HepG2 (cell line): ENCODE measurements around the gene SIRT1. TPM values are rescaled to one million over a fixed set of nuclear protein-coding genes. Genes with fewer than 3 reads are reported as not detected.

ENCODE experiments used
- HMGXB4 ChIP-seq, 2 experiments: sonication (generic) in 1 of 2; formaldehyde crosslinking in 1 of 2; IDR thresholded peaks; 2 replicates each; pipeline versions ENCODE4 v1.4.0 to v1.6.1; 2018 to 2020; ENCODE audit warnings: missing genetic modification reagents in 2 of 2, borderline replicate concordance in 1 of 2, low read depth in 1 of 2, mild to moderate bottlenecking in 1 of 2, missing biosample characterization in 1 of 2
- KMT2B ChIP-seq: IDR thresholded peaks from 2 replicates; pipeline ENCODE4 v1.6.1; 2016; ENCODE audit warnings: missing genetic modification reagents, missing compliant biosample characterization
- PAX8 ChIP-seq: sonication (generic); formaldehyde crosslinking; IDR thresholded peaks from 2 replicates; pipeline ENCODE4 v1.8.0; 2022; ENCODE audit warnings: mild to moderate bottlenecking, missing genetic modification reagents, borderline replicate concordance
- POLR2A ChIP-seq, 2 experiments: IDR thresholded peaks; 2 replicates each; pipeline ENCODE4 v1.6.1; 2011; ENCODE audit warnings: low read depth in 2 of 2, low read length in 2 of 2, mild to moderate bottlenecking in 1 of 2, moderate library complexity in 1 of 2; ENCODE audit not compliant: insufficient read depth in 1 of 2
- SAFB2 ChIP-seq: sonication (generic); formaldehyde crosslinking; IDR thresholded peaks from 2 replicates; pipeline ENCODE4 v1.5.1; 2020; ENCODE audit warnings: missing genetic modification reagents, low read depth, mild to moderate bottlenecking, borderline replicate concordance
- TP53 ChIP-seq: sonication (generic); formaldehyde crosslinking; conservative IDR thresholded peaks from 2 replicates; pipeline ENCODE4 v1.4.0; 2020; ENCODE audit warnings: missing genetic modification reagents
- WIZ ChIP-seq: sonication (generic); formaldehyde crosslinking; IDR thresholded peaks from 2 replicates; pipeline ENCODE4 v1.5.1; 2020; ENCODE audit warnings: mild to moderate bottlenecking, missing genetic modification reagents
- ZFP91 ChIP-seq: sonication (generic); formaldehyde crosslinking; IDR thresholded peaks from 2 replicates; pipeline ENCODE4 v1.9.0; 2022; ENCODE audit warnings: missing genetic modification reagents, mild to moderate bottlenecking, borderline replicate concordance
- ZNF513 ChIP-seq: sonication (generic); formaldehyde crosslinking; conservative IDR thresholded peaks from 2 replicates; pipeline ENCODE4 v1.5.0; 2020; ENCODE audit warnings: missing genetic modification reagents
- ZNF598 ChIP-seq: sonication (generic); formaldehyde crosslinking; IDR thresholded peaks from 2 replicates; pipeline ENCODE4 v1.5.1; 2020; ENCODE audit warnings: mild to moderate bottlenecking, missing genetic modification reagents, borderline replicate concordance
- ZNF660 ChIP-seq: sonication (generic); formaldehyde crosslinking; IDR thresholded peaks from 2 replicates; pipeline ENCODE4 v1.5.1; 2020; ENCODE audit warnings: mild to moderate bottlenecking, low read depth, missing genetic modification reagents, borderline replicate concordance
- ZNF670 ChIP-seq: sonication (generic); formaldehyde crosslinking; IDR thresholded peaks from 2 replicates; pipeline ENCODE4 v1.8.0; 2022; ENCODE audit warnings: mild to moderate bottlenecking, missing genetic modification reagents, borderline replicate concordance
- ZNF780A ChIP-seq: sonication (generic); formaldehyde crosslinking; IDR thresholded peaks from 2 replicates; pipeline ENCODE4 v1.8.0; 2022; ENCODE audit warnings: mild to moderate bottlenecking, missing genetic modification reagents, moderate library complexity
- polyA plus RNA-seq, 8 experiments: library from polyadenylated mRNA; depleted of rRNA in 3 of 8; stranded (reverse) in 7 of 8; unstranded in 1 of 8; fragments of >200 nt; fragmentation: Illumina TruSeq in 4 of 8; extraction: Trizol in 4 of 8; gene quantifications; 2 replicates each; pipeline versions ENCODE4 v1.2.1 to v1.2.3, GENCODE V29; 2011 to 2016; ENCODE audit warnings: low read depth in 4 of 8, missing spikeins in 1 of 8, mixed read lengths in 1 of 8; ENCODE audit not compliant: insufficient read depth in 1 of 8
- total RNA-seq, 5 experiments: library from RNA; depleted of rRNA; stranded (reverse); fragments of >200 nt; fragmentation: Illumina TruSeq; extraction: Trizol; gene quantifications; 2 replicates each; pipeline ENCODE4 v1.2.3, GENCODE V29; 2016; ENCODE audit warnings: low read depth in 1 of 5
- TF ChIP-seq, protein P1 (sequence below): sonication (generic); formaldehyde crosslinking; IDR thresholded peaks from 2 replicates; pipeline ENCODE4 v1.4.0; 2020; ENCODE audit warnings: missing genetic modification reagents
- TF ChIP-seq, protein P2 (sequence below): fragments of 450-650 bp; IDR thresholded peaks from 2 replicates; pipeline ENCODE4 v1.6.1; 2016
- TF ChIP-seq, protein P3 (sequence below): sonication (generic); formaldehyde crosslinking; IDR thresholded peaks from 2 replicates; pipeline ENCODE4 v1.5.1; 2020; ENCODE audit warnings: mild to moderate bottlenecking, missing genetic modification reagents, moderate library complexity

The SIRT1 gene
- total and polyA plus RNA-seq, 2 of the 13 experiments (the other 11 are each of a cell fraction or from before 2014, with no cell fraction given) = 9.4 to 10.2 TPM

DNA sequence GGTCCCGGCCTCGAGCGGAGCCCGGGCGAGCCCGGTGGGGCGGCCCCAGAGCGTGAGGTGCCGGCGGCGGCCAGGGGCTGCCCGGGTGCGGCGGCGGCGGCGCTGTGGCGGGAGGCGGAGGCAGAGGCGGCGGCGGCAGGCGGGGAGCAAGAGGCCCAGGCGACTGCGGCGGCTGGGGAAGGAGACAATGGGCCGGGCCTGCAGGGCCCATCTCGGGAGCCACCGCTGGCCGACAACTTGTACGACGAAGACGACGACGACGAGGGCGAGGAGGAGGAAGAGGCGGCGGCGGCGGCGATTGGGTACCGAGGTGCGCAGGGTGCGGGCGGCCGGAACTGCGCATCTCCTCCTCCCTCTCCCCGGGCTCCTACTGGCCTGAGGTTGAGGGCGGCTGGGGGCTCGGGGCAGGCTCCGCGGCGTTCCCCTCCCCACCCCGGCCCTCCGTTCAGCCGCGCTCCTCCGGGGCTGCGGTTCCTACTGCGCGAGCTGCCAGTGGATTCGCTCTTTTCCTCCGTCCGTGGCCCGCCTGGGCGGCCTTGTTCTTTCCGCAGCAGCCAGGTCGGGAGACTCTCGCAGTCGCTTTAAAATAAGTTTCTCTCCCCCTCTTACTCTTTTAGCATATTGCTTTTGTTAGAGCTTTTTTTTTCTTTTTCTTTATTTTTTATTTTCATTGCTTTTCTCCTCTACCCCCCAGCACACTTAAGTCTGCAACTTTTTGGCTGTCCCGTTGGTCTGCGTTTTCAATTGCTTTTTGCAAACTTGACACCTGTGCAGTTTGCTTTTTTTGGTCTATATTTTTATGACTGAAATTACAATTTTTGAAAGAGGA lies 600 bp downstream of the SIRT1 start (continued):
- TF ChIP-seq, protein P1, sequence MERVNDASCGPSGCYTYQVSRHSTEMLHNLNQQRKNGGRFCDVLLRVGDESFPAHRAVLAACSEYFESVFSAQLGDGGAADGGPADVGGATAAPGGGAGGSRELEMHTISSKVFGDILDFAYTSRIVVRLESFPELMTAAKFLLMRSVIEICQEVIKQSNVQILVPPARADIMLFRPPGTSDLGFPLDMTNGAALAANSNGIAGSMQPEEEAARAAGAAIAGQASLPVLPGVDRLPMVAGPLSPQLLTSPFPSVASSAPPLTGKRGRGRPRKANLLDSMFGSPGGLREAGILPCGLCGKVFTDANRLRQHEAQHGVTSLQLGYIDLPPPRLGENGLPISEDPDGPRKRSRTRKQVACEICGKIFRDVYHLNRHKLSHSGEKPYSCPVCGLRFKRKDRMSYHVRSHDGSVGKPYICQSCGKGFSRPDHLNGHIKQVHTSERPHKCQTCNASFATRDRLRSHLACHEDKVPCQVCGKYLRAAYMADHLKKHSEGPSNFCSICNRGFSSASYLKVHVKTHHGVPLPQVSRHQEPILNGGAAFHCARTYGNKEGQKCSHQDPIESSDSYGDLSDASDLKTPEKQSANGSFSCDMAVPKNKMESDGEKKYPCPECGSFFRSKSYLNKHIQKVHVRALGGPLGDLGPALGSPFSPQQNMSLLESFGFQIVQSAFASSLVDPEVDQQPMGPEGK (CRISPR knock-in tag) = peak; percentile 88
- no peak for TF ChIP-seq ZNF660 (CRISPR knock-in tag)
- TF ChIP-seq ZNF780A = no peak
- no peak for TF ChIP-seq ZNF513 (CRISPR knock-in tag)
- 0 out of 2 replicates have a peak, but pooled peaks have one; percentile 8 for TF ChIP-seq ZNF670 (CRISPR knock-in tag)
- TF ChIP-seq KMT2B (CRISPR knock-in tag) = peak; percentile 41; the same call in 1 of the 2 replicates
- TF ChIP-seq ZNF598 (CRISPR knock-in tag) = no peak
- TF ChIP-seq, protein P2, sequence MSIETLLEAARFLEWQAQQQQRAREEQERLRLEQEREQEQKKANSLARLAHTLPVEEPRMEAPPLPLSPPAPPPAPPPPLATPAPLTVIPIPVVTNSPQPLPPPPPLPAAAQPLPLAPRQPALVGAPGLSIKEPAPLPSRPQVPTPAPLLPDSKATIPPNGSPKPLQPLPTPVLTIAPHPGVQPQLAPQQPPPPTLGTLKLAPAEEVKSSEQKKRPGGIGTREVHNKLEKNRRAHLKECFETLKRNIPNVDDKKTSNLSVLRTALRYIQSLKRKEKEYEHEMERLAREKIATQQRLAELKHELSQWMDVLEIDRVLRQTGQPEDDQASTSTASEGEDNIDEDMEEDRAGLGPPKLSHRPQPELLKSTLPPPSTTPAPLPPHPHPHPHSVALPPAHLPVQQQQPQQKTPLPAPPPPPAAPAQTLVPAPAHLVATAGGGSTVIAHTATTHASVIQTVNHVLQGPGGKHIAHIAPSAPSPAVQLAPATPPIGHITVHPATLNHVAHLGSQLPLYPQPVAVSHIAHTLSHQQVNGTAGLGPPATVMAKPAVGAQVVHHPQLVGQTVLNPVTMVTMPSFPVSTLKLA = no peak
- TF ChIP-seq POLR2A (IDR thresholded peaks at IDR 0.05; ENCODE audit: insufficient read depth in 1 of 2, low read depth in 2 of 2, low read length in 2 of 2) = no peak; a peak in 1 of 4 replicates
- no peak for TF ChIP-seq PAX8 (CRISPR knock-in tag)
- TF ChIP-seq WIZ (CRISPR knock-in tag) = no peak
- no peak for TF ChIP-seq SAFB2 (CRISPR knock-in tag)
- peak in 1 of 2 experiments; percentile 29; a peak in 1 of 4 replicates for TF ChIP-seq HMGXB4 (CRISPR knock-in tag; IDR thresholded peaks at IDR 0.05; ENCODE audit: borderline replicate concordance in 1 of 2, low read depth in 1 of 2)
- TF ChIP-seq, protein P3, sequence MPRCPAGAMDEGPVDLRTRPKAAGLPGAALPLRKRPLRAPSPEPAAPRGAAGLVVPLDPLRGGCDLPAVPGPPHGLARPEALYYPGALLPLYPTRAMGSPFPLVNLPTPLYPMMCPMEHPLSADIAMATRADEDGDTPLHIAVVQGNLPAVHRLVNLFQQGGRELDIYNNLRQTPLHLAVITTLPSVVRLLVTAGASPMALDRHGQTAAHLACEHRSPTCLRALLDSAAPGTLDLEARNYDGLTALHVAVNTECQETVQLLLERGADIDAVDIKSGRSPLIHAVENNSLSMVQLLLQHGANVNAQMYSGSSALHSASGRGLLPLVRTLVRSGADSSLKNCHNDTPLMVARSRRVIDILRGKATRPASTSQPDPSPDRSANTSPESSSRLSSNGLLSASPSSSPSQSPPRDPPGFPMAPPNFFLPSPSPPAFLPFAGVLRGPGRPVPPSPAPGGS (CRISPR knock-in tag) = no peak
- TF ChIP-seq ZFP91 (CRISPR knock-in tag) = peak; percentile 3; the same call in 1 of the 2 replicates
- no peak for TF ChIP-seq TP53
